Stimulated activated naive CD8-positive, alpha-beta T cell treated with anti-CD3 and anti-CD28 coated beads, Interleukin-15, Interleukin-2, amounts not matched to agents 100 U/mL and 50 U/mL, for 24 hours (primary cell): Measurements from ENCODE around the gene CYTH1.

Source experiments
- ATAC-seq: fragments of 150-1000 bp; cut with Tn5 transposase; one replicate; pipeline ENCODE4 v1.10.0; 2021
- DNase-seq: peaks from one replicate; pipeline ENCODE4 v3.0.0; 2021

The CYTH1 gene

DNA sequence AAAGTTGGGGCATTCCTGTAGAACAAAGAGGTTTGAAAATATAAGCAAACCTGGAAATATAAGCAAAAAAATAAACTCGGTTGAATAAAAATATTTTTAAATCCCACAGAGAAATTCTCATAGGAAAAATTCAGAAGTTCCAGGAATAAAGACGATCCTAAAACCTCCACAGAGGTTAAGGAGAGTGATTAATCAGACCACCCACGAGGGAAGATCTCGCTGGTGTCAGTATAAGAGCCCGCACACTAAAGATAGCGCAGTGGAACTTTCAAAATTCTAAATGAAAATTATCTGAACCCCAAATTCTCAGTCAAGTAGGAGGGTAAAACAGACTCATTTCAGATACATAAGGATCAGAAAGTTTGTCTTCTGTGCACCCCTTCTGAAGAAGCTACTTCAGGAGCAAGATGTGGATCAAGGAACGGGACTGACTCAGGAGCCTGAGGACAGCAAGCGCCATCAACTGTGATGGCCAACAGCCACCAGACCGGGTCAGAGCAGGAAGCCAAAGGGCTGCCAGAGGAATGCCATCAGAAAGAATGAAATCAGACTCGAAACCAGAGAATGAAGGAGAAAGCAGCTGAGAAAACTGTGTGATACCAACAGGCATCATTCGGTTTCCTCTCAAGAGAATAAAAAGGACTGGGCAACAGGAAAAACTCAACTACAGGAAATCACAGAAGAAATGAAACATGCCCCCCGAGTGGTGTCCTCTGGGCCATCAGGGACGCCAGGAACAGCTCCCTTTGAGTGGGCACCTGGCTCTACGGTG is 66.9 kb downstream of the CYTH1 start:
- ATAC-seq (no peak), DNase-seq (no peak)

DNA sequence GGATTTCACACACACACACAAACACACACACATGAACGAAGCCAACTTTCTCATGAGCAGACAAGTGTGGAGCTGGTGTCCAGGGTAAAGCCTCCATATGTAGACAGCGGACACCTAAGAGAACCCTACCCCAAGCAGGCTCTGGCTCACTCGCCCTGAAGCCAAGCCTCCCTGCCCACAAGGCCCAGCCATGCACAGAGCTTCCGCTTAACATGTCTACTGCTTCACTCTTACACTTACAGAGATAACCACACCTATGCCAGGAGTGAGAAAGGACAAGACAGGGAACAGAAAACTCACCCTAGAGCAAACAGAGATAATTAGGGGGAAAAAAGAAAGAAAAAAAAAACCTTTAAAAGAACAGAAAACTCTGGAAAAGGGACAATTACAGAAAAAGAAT is 67.5 kb downstream of the CYTH1 start:
- ATAC-seq = no peak
- no peak for DNase-seq

DNA sequence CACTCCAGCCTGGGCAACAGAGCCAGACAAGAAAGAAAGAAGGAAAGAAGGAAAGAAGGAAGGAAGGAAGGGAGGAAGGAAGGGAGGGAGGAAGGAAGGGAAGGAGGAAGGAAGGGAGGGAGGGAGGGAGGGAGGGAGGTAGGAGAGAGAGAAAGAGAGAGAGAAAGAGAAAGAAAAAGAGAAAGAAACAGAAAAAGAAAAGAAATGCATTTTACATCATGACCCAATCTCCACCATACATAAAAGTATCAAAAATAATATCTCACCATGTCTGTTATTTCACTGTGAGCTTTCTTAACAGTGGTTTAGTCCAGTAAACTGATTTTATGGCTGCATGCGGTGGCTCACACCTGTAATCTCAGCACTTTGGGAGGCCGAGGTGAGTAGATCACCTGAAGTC is 70.0 kb downstream of the CYTH1 start:
- ATAC-seq = no peak

DNA sequence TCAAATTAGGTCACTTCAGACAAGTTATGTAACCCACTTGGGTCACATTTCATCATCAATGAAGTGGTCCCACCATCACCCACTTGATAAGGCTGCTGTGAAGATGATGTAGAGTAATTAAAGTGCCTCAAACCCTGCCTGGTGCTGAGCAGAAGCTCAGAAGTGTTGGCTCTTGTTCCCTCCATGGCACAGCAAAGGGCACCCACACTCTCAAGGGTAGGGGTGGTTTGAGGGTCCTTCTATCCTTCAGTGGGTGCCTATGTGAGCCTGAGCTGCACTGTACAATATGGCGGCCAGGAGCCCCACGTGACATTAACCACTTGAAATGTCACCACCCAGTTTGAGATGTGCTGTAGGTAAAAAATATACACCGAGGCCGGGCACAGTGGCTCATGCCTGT is 71.5 kb downstream of the CYTH1 start:
- no peak for DNase-seq
- ATAC-seq = no peak

More for the DNA sequence above, 70.0 kb downstream of the CYTH1 start:
- DNase-seq = no peak

DNA sequence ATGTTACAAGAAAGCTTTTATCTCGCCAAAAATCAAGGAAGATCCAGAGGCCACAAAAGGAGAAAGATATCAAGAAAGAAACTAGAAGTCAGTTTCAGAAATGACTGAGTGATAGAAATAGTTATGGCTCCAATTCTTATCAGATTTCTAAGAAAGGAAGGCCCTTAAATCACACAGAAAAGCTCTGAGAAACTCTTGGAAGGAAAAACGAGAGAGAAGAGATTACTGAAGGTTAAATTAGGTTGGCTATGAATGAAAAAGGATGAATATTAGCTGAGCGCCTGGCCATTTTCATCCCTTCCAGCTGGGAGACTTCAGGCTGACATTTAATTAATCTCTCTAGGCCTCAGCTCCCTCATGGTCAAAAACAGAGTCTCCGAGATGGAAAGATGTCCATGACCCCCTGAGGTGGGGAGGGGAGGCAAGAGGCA is 72.3 kb downstream of the CYTH1 start:
- DNase-seq (no peak), ATAC-seq (no peak)

DNA sequence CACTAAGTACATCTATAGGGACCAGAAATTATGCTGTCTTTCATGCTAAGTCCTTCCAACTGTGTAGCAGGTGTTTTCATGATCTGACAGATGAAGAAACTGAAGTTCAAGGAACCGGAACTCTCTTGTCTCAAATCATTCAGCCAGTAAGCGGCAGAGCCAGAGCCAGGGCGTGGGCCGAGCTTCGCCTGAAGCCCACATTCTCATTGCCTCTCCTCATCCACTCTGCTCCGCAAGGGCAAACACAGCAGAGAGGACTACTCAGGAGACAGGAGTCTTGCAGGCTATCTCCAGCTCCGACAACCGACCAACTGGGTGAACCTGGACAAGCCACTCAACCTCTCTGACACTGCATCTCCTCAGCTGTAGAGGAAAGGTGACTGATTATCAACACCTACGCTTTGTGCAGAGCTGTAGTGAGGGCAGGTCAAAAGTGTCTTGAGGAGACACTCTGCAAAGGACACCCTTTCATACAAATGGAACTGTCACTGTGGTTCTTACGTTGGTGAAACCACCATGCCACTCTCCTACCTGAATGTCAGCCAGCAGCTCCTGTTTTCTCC is 72.9 kb downstream of the CYTH1 start:
- DNase-seq (no peak), ATAC-seq (peak; percentile 56)

DNA sequence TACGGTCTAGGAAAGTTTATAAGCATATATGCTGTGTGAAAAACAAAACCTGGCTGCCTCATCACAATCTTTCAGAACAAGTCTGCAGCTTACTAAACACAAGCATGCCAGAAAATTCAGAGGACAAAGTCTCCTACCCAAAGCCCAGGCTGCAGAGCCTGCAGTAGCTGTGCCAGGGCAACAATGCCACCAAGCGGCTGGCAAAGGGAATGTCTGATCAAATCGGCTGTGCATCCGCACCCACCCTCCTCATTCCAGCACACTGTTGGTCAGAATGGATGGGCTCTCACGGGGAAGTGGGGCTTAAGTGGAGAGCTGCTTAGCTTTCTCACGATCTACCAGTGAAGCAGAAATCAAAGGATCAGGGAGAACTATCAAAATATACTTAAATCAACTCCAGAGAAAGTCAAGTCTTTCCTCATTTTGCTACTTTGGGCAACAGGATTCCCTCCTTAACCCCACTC is 73.5 kb downstream of the CYTH1 start:
- DNase-seq (peak; percentile 68), ATAC-seq (peak; percentile 69)

DNA sequence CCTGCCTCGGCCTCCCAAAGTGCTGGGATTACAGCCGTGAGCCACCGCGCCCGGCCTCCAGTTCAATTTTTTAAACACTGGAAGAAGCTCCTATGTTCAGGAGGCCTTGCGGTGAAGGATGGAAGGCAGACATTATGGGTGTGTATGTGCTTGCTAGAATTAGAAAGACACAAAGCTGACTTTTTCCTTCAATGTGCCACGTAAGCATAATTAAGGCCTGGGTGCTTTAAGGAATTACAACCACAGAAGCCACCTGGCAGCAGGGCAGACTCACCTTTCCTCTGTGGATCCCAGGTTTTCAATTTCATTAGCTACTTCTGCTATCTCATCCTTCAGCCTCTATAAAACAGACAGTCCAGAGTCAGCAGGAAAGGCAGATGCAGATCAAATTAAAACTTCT is 74.2 kb downstream of the CYTH1 start:
- ATAC-seq (no peak), DNase-seq (no peak)

DNA sequence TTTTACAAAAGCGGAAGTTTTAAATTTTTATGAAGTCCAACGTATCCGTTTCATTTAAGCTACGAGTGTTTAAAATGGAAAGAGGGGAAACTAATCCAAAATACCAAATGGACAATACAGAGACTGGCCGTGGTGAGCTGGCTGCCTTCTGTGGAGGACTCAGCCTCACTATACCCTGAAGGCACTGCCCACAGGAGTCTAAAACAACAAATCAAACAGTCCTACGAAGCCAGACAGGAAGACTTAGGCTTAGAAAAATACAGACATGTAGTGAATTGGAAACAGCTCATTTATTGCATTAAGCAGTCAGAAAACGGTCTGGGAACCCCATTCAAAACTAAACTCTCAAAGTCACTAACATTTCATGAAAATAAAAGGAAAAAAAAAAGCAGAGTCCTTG is 75.1 kb downstream of the CYTH1 start:
- ATAC-seq (no peak), DNase-seq (no peak)

DNA sequence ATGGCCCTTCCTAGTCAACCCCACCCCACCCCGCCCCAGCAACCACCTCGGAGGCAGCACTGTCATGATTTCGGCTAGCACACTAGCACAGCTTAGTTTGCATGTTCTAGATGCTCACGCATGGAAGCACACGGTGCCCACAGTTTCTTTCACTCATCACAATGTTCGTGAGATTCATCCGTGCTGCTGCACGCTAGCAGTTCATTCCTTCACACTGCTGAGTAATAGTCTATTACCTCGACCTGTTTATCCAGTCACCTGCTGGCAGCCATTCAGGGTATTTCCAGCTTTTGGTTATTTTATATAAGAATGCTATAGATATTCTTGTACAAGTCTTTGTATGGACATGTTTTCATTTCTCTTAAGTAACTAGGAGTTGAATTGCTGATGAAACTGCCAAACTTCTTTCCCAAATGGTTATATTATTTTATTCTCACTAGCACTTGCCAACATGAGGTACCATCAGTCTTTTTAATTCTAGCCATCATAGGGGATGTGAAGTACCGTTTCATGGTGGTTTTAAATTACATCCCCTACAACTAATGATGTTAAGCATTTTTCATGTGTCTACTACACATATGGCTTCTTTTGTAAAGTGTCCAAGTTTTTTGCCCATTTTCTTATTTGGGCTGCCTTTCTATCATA is 75.7 kb downstream of the CYTH1 start:
- DNase-seq (no peak), ATAC-seq (no peak)

DNA sequence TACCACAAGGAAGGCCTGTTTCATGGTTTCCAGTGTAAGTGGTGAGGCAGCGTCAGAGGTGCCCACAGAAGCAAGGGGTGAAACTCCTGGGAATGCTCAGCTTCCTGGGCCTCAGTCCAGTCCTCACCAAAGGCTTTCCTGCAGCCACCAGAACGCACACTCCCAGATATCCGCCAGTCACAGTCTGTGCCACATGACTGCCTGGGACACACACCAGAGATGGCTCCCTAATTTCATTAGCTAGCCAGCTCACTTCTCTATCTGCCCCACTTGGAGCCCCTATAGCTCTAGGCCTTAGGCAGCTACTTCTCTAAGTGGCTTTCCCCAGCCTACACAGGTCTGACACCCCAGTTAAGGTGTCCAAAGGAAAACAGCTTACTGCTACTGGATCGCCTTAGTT is 77.0 kb downstream of the CYTH1 start:
- DNase-seq (no peak), ATAC-seq (no peak)

DNA sequence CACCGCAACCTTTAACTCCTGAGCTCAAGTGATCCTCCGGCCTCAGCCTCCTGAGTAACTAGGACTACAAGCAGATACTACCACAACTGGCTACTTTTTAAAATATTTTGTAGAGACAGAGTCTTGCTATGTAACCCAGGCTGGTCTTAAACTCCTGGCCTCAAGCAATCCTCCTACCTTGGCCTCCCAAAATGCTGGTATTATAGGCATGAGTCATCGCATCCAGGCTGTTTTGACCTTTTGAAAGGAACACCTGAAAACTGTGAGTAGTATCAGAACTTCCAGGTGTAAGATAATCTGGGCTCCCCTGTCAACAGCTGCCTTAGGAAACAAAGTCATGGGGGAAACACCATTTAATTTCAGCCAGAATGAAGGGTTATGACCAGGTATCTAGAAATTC is 77.5 kb downstream of the CYTH1 start:
- no peak for DNase-seq
- no peak for ATAC-seq

DNA sequence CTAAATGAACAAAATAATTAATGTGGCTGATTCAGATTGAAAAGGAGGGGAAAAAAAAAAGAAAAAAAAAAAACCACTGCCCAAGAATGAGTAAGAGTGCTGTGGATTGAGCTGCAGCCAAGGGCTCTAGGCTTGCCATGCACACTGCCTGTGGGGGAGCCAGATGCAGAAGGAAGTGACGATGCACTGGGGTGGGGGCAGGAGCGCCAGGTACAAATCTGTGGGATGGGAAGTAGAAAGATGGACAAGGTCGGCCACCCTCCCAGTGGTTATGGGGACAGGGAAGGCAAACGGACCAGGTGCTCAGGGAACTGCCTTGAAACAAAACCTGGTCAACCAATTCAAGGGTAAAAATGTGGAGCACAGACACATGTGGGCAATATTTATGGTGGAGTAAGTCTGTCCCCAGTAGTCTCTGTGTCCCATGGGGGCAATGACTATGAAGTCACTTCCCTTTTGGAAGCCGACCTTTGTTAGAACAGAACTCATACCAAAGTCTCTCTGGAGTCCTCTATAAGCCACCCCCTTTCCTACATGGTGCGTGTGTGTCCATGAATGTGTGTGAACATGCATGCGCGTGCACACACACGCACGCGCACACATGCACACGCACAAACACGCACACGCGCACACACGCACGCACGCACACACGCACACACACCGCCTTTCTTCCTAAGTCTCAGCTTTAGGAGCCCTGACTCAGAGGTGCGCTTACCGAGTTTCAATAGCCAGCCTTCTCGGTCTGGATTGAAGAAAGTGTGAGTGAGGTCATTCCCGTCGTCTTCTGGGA is 84.3 kb downstream of the CYTH1 start:
- DNase-seq = no peak

DNA sequence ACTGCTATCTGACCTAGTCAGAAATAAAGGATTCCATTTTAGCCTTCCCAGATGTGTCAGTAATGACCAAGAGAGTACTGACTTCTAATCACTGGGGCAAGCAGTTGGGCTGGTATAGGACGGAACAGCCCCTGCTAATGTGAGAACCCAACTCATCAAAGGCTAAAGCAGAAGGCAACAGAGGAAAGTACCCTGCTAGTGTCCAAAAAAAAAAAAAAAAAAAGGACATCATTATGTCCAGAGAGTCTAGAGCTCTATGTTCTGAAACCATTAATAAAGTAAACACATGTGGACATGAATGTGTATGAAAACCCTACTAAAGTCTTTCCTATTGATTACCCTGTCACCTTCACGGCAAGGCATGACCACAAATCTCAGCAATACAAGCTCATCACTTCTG is 85.0 kb downstream of the CYTH1 start:
- ATAC-seq (no peak), DNase-seq (no peak)

More for the DNA sequence above, 84.3 kb downstream of the CYTH1 start:
- no peak for ATAC-seq

DNA sequence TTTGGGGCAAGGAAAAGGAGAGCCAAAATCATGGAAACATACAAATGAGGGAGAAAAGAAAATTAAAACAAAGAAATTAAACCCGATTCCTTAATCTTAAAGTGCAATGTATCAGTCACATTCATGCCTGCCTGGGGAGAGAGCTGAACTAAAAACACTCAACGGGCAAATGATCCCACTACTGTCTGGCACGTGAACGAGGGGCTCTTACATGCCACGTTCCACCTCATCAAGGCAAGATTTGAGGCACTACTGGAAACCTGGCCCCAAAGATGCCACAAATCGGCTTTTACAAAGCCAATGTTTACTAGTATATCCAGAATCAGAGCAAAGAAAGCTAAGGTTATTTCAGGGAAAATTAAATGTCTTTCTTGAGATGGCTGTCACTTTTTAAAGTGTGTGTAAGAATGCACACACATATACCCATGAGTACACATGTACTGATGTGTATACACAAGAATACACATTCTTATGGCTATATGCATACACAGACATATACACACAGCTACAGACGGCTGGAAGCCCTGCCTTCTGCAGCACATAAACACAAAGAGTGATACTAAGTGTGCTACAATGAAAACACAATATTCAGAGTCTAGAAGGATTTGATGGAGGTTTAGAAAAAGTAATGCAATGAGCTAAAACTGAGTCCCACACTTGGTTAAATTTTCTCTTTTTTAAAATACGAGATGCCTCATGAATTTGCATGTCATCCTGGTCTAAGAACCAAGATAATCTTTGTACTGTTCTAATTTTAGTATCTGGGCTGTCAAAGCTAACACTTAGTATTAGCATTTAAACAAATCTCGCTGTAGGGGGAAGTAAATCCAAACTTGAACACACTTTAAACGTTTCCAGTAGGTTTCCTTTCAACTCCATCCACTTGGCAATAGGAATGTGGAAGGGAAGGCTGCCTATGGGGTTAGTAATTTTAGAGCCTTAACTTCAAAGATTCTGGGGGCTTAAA is 85.8 kb downstream of the CYTH1 start:
- ATAC-seq = no peak
- no peak for DNase-seq

DNA sequence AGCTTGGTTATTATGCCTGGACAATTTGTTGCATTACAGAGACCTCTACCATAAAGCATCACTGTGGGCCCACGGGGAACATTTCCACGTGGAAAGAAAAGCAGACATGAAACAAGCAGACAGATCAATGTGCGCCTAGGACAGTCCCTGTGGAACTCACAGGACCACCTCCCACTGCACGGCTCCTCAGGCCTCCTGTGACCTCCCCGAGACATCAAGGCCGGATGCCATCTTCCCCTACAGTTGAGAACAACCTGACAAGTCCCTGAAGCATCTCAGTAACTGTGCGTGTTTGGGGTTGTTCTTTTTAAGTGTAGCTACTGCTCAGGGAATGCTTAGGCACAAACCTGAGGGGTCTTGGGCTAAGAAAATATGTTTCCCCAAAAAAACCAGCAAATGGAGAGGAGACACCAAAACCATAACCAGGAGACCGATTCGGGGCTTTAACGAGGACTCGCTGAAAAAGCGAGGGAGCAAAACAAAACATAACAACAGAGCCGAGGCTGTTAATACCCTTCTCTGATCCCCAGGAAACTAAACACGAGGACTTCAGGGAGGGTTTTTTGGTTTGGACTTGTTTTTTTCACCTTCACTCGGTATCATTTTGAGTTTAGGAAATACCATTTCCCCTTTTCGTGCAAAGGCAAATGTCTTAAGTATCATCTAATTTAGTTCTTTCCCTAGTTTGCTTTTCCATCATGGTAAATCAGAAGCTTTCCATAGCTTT is 87.1 kb downstream of the CYTH1 start:
- ATAC-seq = no peak
- DNase-seq = no peak

DNA sequence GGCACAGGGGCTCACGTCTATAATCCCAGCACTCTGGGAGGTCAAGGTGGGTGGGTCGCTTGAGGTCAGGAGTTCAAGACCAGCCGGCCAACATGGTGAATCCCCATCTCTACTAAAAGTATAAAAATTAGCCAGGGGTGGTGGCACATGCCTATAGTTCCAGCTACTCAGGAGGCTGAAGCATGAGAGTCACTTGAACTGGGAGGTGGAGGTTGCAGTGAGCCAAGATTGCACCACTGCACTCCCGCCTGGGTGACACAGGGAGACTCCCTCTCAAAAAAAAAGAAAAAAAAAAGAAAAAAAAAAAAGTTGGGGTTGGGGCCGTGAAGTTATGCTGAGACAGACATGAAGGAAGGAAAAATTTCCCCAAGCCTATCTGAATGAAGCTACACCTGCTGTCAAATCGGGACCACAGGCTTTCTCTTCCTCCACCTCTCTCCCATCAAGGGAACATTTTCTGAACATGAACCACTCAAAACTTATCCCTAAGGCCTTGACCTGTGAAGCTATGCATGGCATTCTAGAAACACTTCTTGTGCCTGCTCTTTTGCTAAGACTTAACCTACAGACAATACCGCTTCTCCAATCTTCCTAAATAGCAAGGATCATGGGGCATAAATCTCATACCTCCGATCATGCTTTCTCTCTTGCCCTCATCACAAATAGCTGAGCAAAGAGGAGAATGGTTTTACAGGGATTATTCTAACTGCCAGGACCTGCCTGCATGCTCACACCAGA is 88.6 kb downstream of the CYTH1 start:
- DNase-seq (no peak), ATAC-seq (no peak)

DNA sequence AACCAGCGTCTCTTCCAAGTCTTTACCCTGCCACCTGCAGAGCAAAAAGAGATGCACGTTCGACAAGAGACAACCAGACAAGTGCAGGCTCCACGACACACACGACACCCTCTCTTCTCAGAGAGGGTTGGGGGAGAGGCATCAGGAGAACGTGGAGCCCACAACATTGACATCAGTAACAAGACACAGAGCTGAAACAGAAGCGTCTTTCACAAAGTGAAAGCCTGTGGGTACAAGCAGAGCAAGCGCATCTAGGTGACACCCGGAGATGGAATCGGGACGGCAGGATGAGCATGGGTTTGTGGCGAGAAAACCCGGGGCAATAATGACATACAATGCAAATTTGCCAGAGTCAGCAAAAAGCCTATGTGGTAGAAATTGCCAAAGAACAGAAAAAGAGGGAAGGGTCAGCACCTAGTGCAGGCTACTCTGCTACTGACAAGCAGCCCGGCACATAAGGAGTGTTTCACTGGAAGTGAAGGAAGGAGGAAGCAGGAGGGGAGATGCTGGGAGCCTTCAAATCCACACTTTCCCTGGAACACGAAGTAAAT is 89.5 kb downstream of the CYTH1 start:
- ATAC-seq = no peak
- no peak for DNase-seq

DNA sequence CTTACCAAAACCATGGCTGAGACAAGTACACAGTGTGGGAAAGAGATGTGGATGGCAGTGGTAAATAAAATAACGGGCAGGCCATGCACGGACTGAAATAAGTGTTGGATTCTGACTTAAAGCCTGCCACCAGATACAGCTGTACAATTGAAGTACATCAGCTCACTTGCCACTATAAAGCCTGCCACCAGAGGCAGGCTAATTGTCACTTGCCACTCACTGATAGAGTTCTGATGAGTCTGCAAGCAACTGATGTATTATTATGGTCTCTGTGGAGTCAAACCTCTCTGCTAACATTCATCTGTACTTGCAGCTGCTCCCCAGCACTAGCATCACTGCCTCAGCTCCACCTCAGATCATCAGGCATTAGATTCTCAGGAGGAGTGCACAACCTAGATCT is 93.0 kb downstream of the CYTH1 start:
- no peak for DNase-seq
- ATAC-seq = no peak

DNA sequence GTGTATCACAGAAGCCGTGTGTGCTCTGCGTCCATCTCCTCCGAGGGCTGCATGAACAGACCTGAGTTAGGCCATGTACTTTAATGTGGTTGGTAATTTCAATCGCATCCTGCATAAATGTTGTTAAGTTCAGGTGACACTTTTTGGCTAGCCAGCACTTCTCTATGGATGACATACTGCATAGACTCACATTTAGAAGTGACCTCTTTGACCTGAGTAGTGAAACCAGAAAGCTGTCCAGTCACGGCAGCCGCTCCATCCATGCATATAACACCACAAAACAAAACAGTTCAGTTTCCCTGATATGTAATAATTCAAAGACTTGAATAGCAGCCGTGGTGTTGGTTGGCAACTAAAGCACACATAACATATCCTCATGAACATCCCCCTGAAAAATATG is 94.1 kb downstream of the CYTH1 start:
- DNase-seq (no peak), ATAC-seq (no peak)
